Measurements from ENCODE around the gene HAUS1. TPM values are rescaled to one million over a fixed set of nuclear protein-coding genes. Genes with fewer than 3 reads are reported as not detected.
"Not testable (repeated sequence)": the region's sequence is repeated elsewhere in the genome, so short reads cannot be mapped to it uniquely, and the experiment has no call there.

Gene HAUS1
- total RNA-seq, 5 donors from 2014 or later (not counting 1 experiment from before 2014, with no cell fraction given): 16.3 to 23.2 (median 20.6) TPM

- peaks cover 26% of the 10 kb centered on the region for H3K36me3 Mint-ChIP-seq
Observed at GRCh38 chr18:46079336-46079735, 24.8 kb upstream of the HAUS1 start.

GRCh38 chr18:46080156-46080555 is 24.0 kb upstream of the HAUS1 start:
- Mint-ChIP-seq H3K27me3 (no peaks in the 10 kb centered on the region), H3K27ac (peak overlapping the region in 1 of 2 donors; percentile 37), H3K4me1 (no peaks in the 10 kb centered on the region), H3K4me3 (no peak overlapping the region), H3K36me3 (peaks cover 34% of the 10 kb centered on the region), H3K9me3 (no peaks in the 10 kb centered on the region)
- no CpG with 5 or more reads among the region's 1 CpG for WGBS (ENCODE audit: insufficient coverage)
- H3K27me3 ChIP-seq (replicated peaks in 1 of 2; ENCODE audit: control insufficient read depth in 2 of 2, extremely low read depth in 1 of 2, insufficient read depth in 2 of 2, low read length in 1 of 2): no peaks in the 10 kb centered on the region
- H3K9me3 ChIP-seq: no peaks in the 10 kb centered on the region
- no peak overlapping the region for H3K27ac ChIP-seq (ENCODE audit: low read length)
- DNase-seq (no peak), ATAC-seq (replicated peaks in 1 of 4) (no peak)
- ChIA-PET POLR2A (no interaction called here), CTCF (interaction anchor here in 1 of 2 donors (0.6 kb wide), 1 partner anchor 201 kb away, joined by 3 read pairs; no protein-coding TSS in a partner anchor)
- H3K4me1 ChIP-seq (ENCODE audit: control insufficient read depth in 1 of 2, extremely low read depth in 1 of 2, insufficient read depth in 2 of 2, low read length in 2 of 2): no peaks in the 10 kb centered on the region
- H3K36me3 ChIP-seq (ENCODE audit: control insufficient read depth in 2 of 2, extremely low read depth in 1 of 2, insufficient read depth in 1 of 2, low read length in 1 of 2): peaks cover 17 to 48% of the 10 kb centered on the region in 2 donors
- no peak overlapping the region for H3K4me3 ChIP-seq (ENCODE audit: control insufficient read depth in 1 of 2, extremely low read depth in 1 of 2, low read length in 1 of 2)

More at GRCh38 chr18:46079336-46079735, 24.8 kb upstream of the HAUS1 start:
- no peak overlapping the region for H3K27ac Mint-ChIP-seq
- CTCF ChIA-PET: interaction anchor here in 1 of 2 donors (0.9 kb wide), 1 partner anchor 108 kb away, joined by 3 read pairs; no protein-coding TSS in a partner anchor
- POLR2A ChIA-PET: no interaction called here
- H3K27me3 Mint-ChIP-seq: no peaks in the 10 kb centered on the region
- ATAC-seq (replicated peaks in 1 of 4): no peak
- H3K27me3 ChIP-seq (replicated peaks in 1 of 2; ENCODE audit: control insufficient read depth in 2 of 2, extremely low read depth in 1 of 2, insufficient read depth in 2 of 2, low read length in 1 of 2): no peaks in the 10 kb centered on the region
- DNase-seq: no peak
- no peak overlapping the region for H3K27ac ChIP-seq (ENCODE audit: low read length)
- H3K4me1 Mint-ChIP-seq: no peaks in the 10 kb centered on the region
- peaks cover 10 to 39% of the 10 kb centered on the region in 2 donors for H3K36me3 ChIP-seq (ENCODE audit: control insufficient read depth in 2 of 2, extremely low read depth in 1 of 2, insufficient read depth in 1 of 2, low read length in 1 of 2)
- H3K4me3 Mint-ChIP-seq: no peak overlapping the region
- H3K4me3 ChIP-seq (ENCODE audit: control insufficient read depth in 1 of 2, extremely low read depth in 1 of 2, low read length in 1 of 2): no peak overlapping the region
- H3K9me3 Mint-ChIP-seq: no peaks in the 10 kb centered on the region
- no peaks in the 10 kb centered on the region for H3K4me1 ChIP-seq (ENCODE audit: control insufficient read depth in 1 of 2, extremely low read depth in 1 of 2, insufficient read depth in 2 of 2, low read length in 2 of 2)
- H3K9me3 ChIP-seq: no peaks in the 10 kb centered on the region

- H3K27me3 ChIP-seq (replicated peaks in 1 of 2; ENCODE audit: control insufficient read depth in 2 of 2, extremely low read depth in 1 of 2, insufficient read depth in 2 of 2, low read length in 1 of 2): no peaks in the 10 kb centered on the region
- Mint-ChIP-seq H3K36me3 (peaks cover 67% of the 10 kb centered on the region), H3K9me3 (peaks cover 0 to 8% (median 0%) of the 10 kb centered on the region in 3 donors), H3K27me3 (no peaks in the 10 kb centered on the region), H3K4me1 (peaks cover 0 to 3% (median 2%) of the 10 kb centered on the region in 3 donors), H3K27ac (no peak overlapping the region), H3K4me3 (no peak overlapping the region)
- DNase-seq (no peak), ATAC-seq (replicated peaks in 1 of 4) (no peak)
- H3K4me1 ChIP-seq (ENCODE audit: control insufficient read depth in 1 of 2, extremely low read depth in 1 of 2, insufficient read depth in 2 of 2, low read length in 2 of 2): no peaks in the 10 kb centered on the region
- no peak overlapping the region for H3K4me3 ChIP-seq (ENCODE audit: control insufficient read depth in 1 of 2, extremely low read depth in 1 of 2, low read length in 1 of 2)
- H3K9me3 ChIP-seq: no peaks in the 10 kb centered on the region
- ChIA-PET CTCF (interaction anchor here (0.7 to 1.7 kb wide), 2 partner anchors 11 to 14 kb away, joined by 3 to 8 read pairs; no protein-coding TSS in a partner anchor), POLR2A (no interaction called here)
- peaks cover 41 to 87% of the 10 kb centered on the region in 2 donors for H3K36me3 ChIP-seq (ENCODE audit: control insufficient read depth in 2 of 2, extremely low read depth in 1 of 2, insufficient read depth in 1 of 2, low read length in 1 of 2)
- no peak overlapping the region for H3K27ac ChIP-seq (ENCODE audit: low read length)
- WGBS (ENCODE audit: insufficient coverage): 90% methylated on average over 2 of the region's 2 CpGs
Observed at GRCh38 chr18:46084431-46084830, 19.8 kb upstream of the HAUS1 start.

DNA sequence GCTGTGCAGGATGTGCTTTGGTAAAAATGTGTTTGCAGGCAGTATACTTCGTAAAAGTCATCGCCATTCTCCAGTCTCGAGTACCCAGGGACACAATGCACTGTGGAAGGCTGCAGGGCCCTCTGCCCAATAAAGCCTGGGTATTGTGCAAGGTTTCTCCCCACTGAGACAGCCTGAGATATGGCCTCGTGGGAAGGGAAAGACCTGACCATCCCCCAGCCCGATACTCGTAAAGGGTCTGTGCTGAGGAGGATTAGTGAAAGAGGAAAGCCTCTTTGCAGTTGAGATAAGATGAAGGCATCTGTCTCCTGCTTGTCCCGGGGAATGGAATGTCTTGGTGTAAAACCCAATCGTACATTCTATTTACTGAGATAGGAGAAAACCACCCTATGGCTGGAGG is 15.7 kb upstream of the HAUS1 start:
- DNase-seq; ATAC-seq (replicated peaks in 1 of 4); H3K27ac Mint-ChIP-seq; H3K4me3 Mint-ChIP-seq; H3K27me3 ChIP-seq (replicated peaks in 1 of 2; ENCODE audit: control insufficient read depth in 2 of 2, extremely low read depth in 1 of 2, insufficient read depth in 2 of 2, low read length in 1 of 2); H3K4me3 ChIP-seq (ENCODE audit: control insufficient read depth in 1 of 2, extremely low read depth in 1 of 2, low read length in 1 of 2); CTCF ChIA-PET; H3K9me3 Mint-ChIP-seq; H3K9me3 ChIP-seq; H3K27me3 Mint-ChIP-seq; H3K27ac ChIP-seq (ENCODE audit: low read length): not testable (repeated sequence)
- peaks cover 0 to 12% of the 10 kb centered on the region in 2 experiments for H3K4me1 ChIP-seq (ENCODE audit: control insufficient read depth in 1 of 2, extremely low read depth in 1 of 2, insufficient read depth in 2 of 2, low read length in 2 of 2)
- H3K4me1 Mint-ChIP-seq: peaks cover 12 to 23% (median 22%) of the 10 kb centered on the region in 3 donors
- 100% methylated on average over 3 of the region's 8 CpGs for WGBS (ENCODE audit: insufficient coverage)
- H3K36me3 Mint-ChIP-seq: peaks cover 72% of the 10 kb centered on the region
- POLR2A ChIA-PET: interaction anchor here in 1 of 2 donors (0.6 kb wide), 1 partner anchor 425 kb away, joined by 5 read pairs; no protein-coding TSS in a partner anchor
- H3K36me3 ChIP-seq (ENCODE audit: control insufficient read depth in 2 of 2, extremely low read depth in 1 of 2, insufficient read depth in 1 of 2, low read length in 1 of 2): peaks cover 38 to 95% of the 10 kb centered on the region in 2 donors

- H3K36me3 Mint-ChIP-seq: peaks cover 21% of the 10 kb centered on the region
- no peak overlapping the region for H3K27ac Mint-ChIP-seq
- H3K4me1 ChIP-seq (ENCODE audit: control insufficient read depth in 1 of 2, extremely low read depth in 1 of 2, insufficient read depth in 2 of 2, low read length in 2 of 2): peaks cover 7 to 40% of the 10 kb centered on the region in 2 experiments
- no peaks in the 10 kb centered on the region for H3K9me3 Mint-ChIP-seq
- DNase-seq (no peak), ATAC-seq (replicated peaks in 1 of 4) (no peak)
- H3K4me3 Mint-ChIP-seq: peak overlapping the region in 2 of 3 donors; percentile 48 to 97
- H3K9me3 ChIP-seq: no peaks in the 10 kb centered on the region
- POLR2A ChIA-PET: no interaction called here
- CTCF ChIA-PET: interaction anchor here in 1 of 2 donors (0.8 kb wide), 1 partner anchor 408 kb away, joined by 3 read pairs; no protein-coding TSS in a partner anchor
- H3K4me3 ChIP-seq (ENCODE audit: control insufficient read depth in 1 of 2, extremely low read depth in 1 of 2, low read length in 1 of 2): no peak overlapping the region
- no peaks in the 10 kb centered on the region for H3K27me3 Mint-ChIP-seq
- H3K27me3 ChIP-seq (replicated peaks in 1 of 2; ENCODE audit: control insufficient read depth in 2 of 2, extremely low read depth in 1 of 2, insufficient read depth in 2 of 2, low read length in 1 of 2): no peaks in the 10 kb centered on the region
- peaks cover 47 to 51% (median 48%) of the 10 kb centered on the region in 3 donors for H3K4me1 Mint-ChIP-seq
- H3K27ac ChIP-seq (ENCODE audit: low read length): no peak overlapping the region
- H3K36me3 ChIP-seq (ENCODE audit: control insufficient read depth in 2 of 2, extremely low read depth in 1 of 2, insufficient read depth in 1 of 2, low read length in 1 of 2): peaks cover 4 to 38% of the 10 kb centered on the region in 2 donors
- WGBS (ENCODE audit: insufficient coverage): 100% methylated on average over 3 of the region's 10 CpGs
Observed at GRCh38 chr18:46095532-46095931, 8.7 kb upstream of the HAUS1 start.

GRCh38 chr18:46096651-46097300 is 7.4 kb upstream of the HAUS1 start:
- H3K27ac Mint-ChIP-seq: peak overlapping the region; percentile 93 to 98
- ATAC-seq (replicated peaks in 1 of 4): no peak
- peaks cover 9% of the 10 kb centered on the region for H3K36me3 Mint-ChIP-seq
- H3K4me3 Mint-ChIP-seq: peak overlapping the region; percentile 97 to 98 (median 98)
- peaks cover 36 to 42% (median 36%) of the 10 kb centered on the region in 3 donors for H3K4me1 Mint-ChIP-seq
- ChIA-PET CTCF (interaction anchor here (0.6 to 2.8 kb wide), 8 partner anchors 11 to 1113 kb away, joined by 3 to 11 read pairs (median 4); partner anchors contain the start of gene PSTPIP2 (in 1 of the 2)), POLR2A (interaction anchor here in 1 of 2 donors (0.6 kb wide), 2 partner anchors 164 to 222 kb away, joined by 3 to 4 read pairs; no protein-coding TSS in a partner anchor)
- H3K4me3 ChIP-seq (ENCODE audit: control insufficient read depth in 1 of 2, extremely low read depth in 1 of 2, low read length in 1 of 2): peak overlapping the region; percentile 95 to 97
- DNase-seq: peak in 1 of 35 experiments; percentile 17
- no peaks in the 10 kb centered on the region for H3K27me3 Mint-ChIP-seq
- H3K9me3 Mint-ChIP-seq: no peaks in the 10 kb centered on the region
- peaks cover 4 to 25% of the 10 kb centered on the region in 2 donors for H3K36me3 ChIP-seq (ENCODE audit: control insufficient read depth in 2 of 2, extremely low read depth in 1 of 2, insufficient read depth in 1 of 2, low read length in 1 of 2)
- peaks cover 7 to 39% of the 10 kb centered on the region in 2 experiments for H3K4me1 ChIP-seq (ENCODE audit: control insufficient read depth in 1 of 2, extremely low read depth in 1 of 2, insufficient read depth in 2 of 2, low read length in 2 of 2)
- WGBS (ENCODE audit: insufficient coverage): 19% methylated on average over 11 of the region's 22 CpGs
- no peaks in the 10 kb centered on the region for H3K27me3 ChIP-seq (replicated peaks in 1 of 2; ENCODE audit: control insufficient read depth in 2 of 2, extremely low read depth in 1 of 2, insufficient read depth in 2 of 2, low read length in 1 of 2)
- no peaks in the 10 kb centered on the region for H3K9me3 ChIP-seq
- H3K27ac ChIP-seq (ENCODE audit: low read length): peak overlapping the region; percentile 90
